H9 (cell line): Measurements from ENCODE around the gene MDK. TPM values are rescaled to one million over a fixed set of nuclear protein-coding genes. Genes with fewer than 3 reads are reported as not detected.

Experiments used
- DNase-seq: peaks from one replicate; pipeline ENCODE4 v3.0.0-alpha.2; 2017
- H2AFZ ChIP-seq: one replicate; pipeline ENCODE4 v1.6.1; 2013; ENCODE audit warnings: mild to moderate bottlenecking, low read length, control low read depth, moderate library complexity
- H2AK5ac ChIP-seq: 2 replicates; pipeline ENCODE4 v1.6.1; 2013; ENCODE audit warnings: low read length, control low read depth, mixed read lengths; ENCODE audit not compliant: insufficient read length
- H2BK120ac ChIP-seq: one replicate; pipeline ENCODE4 v1.6.1; 2013; ENCODE audit warnings: low read depth, mild to moderate bottlenecking, low read length, control low read depth, inconsistent platforms; ENCODE audit not compliant: poor library complexity, severe bottlenecking
- H2BK12ac ChIP-seq: 2 replicates; pipeline ENCODE4 v1.6.1; 2013; ENCODE audit warnings: low read length, control low read depth, mixed read lengths, low read depth; ENCODE audit not compliant: insufficient read length
- H2BK15ac ChIP-seq: 2 replicates; pipeline ENCODE4 v1.6.1; 2013; ENCODE audit warnings: low read depth, low read length, control low read depth
- H2BK20ac ChIP-seq: one replicate; pipeline ENCODE4 v1.6.1; 2013; ENCODE audit warnings: low read depth, mild to moderate bottlenecking, low read length, control low read depth, inconsistent platforms; ENCODE audit not compliant: poor library complexity, severe bottlenecking
- H2BK5ac ChIP-seq: 2 replicates; pipeline ENCODE4 v1.6.1; 2013; ENCODE audit warnings: low read length, control low read depth, mixed read lengths; ENCODE audit not compliant: insufficient read length
- H3K14ac ChIP-seq: 2 replicates; pipeline ENCODE4 v1.6.1; 2013; ENCODE audit warnings: low read length, control low read depth; ENCODE audit not compliant: insufficient read depth
- H3K18ac ChIP-seq: 2 replicates; pipeline ENCODE4 v1.6.1; 2013; ENCODE audit warnings: low read depth, mild to moderate bottlenecking, mixed read lengths, low read length, control low read depth; ENCODE audit not compliant: insufficient read length
- H3K23ac ChIP-seq: 2 replicates; pipeline ENCODE4 v1.6.1; 2013; ENCODE audit warnings: low read length, control low read depth, mixed read lengths, low read depth; ENCODE audit not compliant: insufficient read length
- H3K23me2 ChIP-seq: 2 replicates; pipeline ENCODE4 v1.6.1; 2013; ENCODE audit warnings: low read depth, mild to moderate bottlenecking, mixed read lengths, low read length, control low read depth; ENCODE audit not compliant: insufficient read length, poor library complexity, severe bottlenecking
- H3K27ac ChIP-seq: 2 replicates; pipeline ENCODE4 v1.5.1; 2013; ENCODE audit warnings: low read length, control low read depth, mixed read lengths, low read depth; ENCODE audit not compliant: insufficient read length
- H3K27me3 ChIP-seq: 2 replicates; pipeline ENCODE4 v1.6.1; 2013; ENCODE audit warnings: low read length, control low read depth, inconsistent platforms; ENCODE audit not compliant: insufficient read depth
- H3K4ac ChIP-seq: 2 replicates; pipeline ENCODE4 v1.6.1; 2013; ENCODE audit warnings: low read depth, mild to moderate bottlenecking, control low read depth, inconsistent platforms, low read length, moderate library complexity
- H3K4me1 ChIP-seq: 2 replicates; pipeline ENCODE4 v1.6.1; 2013; ENCODE audit warnings: low read length, control low read depth, inconsistent platforms; ENCODE audit not compliant: insufficient read depth
- H3K4me2 ChIP-seq: 2 replicates; pipeline ENCODE4 v1.6.1; 2013; ENCODE audit warnings: low read length, control low read depth, mixed read lengths; ENCODE audit not compliant: insufficient read length, insufficient read depth
- H3K56ac ChIP-seq: 2 replicates; pipeline ENCODE4 v1.6.1; 2013; ENCODE audit warnings: low read depth, mild to moderate bottlenecking, mixed read lengths, low read length, control low read depth; ENCODE audit not compliant: insufficient read length
- H3K79me1 ChIP-seq: 2 replicates; pipeline ENCODE4 v1.6.1; 2013; ENCODE audit warnings: low read depth, mild to moderate bottlenecking, moderate library complexity, low read length, control low read depth, inconsistent platforms; ENCODE audit not compliant: insufficient read depth, poor library complexity, severe bottlenecking
- H3K79me2 ChIP-seq: 2 replicates; pipeline ENCODE4 v1.6.1; 2013; ENCODE audit warnings: low read length, control low read depth, inconsistent platforms; ENCODE audit not compliant: insufficient read depth
- H3K9ac ChIP-seq: 2 replicates; pipeline ENCODE4 v1.6.1; 2013; ENCODE audit warnings: low read length, control low read depth, mixed read lengths; ENCODE audit not compliant: insufficient read length; ENCODE audit errors: extremely low read depth
- H3K9me3 ChIP-seq: one replicate; pipeline ENCODE4 v1.6.1; 2013; ENCODE audit warnings: low read depth, low read length, inconsistent platforms; ENCODE audit not compliant: control insufficient read depth
- H3T11ph ChIP-seq: one replicate; pipeline ENCODE4 v1.6.1; 2013; ENCODE audit warnings: mild to moderate bottlenecking, low read length, control low read depth, inconsistent platforms
- H4K20me1 ChIP-seq: one replicate; pipeline ENCODE4 v1.6.1; 2013; ENCODE audit not compliant: control insufficient read depth, insufficient read length, insufficient read depth
- H4K5ac ChIP-seq: 2 replicates; pipeline ENCODE4 v1.6.1; 2013; ENCODE audit warnings: low read depth, mild to moderate bottlenecking, mixed read lengths, low read length, control low read depth; ENCODE audit not compliant: insufficient read length
- H4K8ac ChIP-seq: replicated peaks from 2 replicates; pipeline ENCODE4 v1.6.1; 2013; ENCODE audit warnings: low read length, control low read depth, mixed read lengths, low read depth; ENCODE audit not compliant: insufficient read length
- H4K91ac ChIP-seq: 2 replicates; pipeline ENCODE4 v1.6.1; 2013; ENCODE audit warnings: low read depth, mild to moderate bottlenecking, moderate library complexity, mixed read lengths, low read length, control low read depth; ENCODE audit not compliant: insufficient read length
- H3K27ac Mint-ChIP-seq, 3 experiments: 2 replicates in 2 of 3; 3 replicates in 1 of 3; pipeline ENCODE4 v1.8.0; 2020 to 2021; ENCODE audit warnings: mixed read lengths in 3 of 3, mild to moderate bottlenecking in 1 of 3, moderate library complexity in 1 of 3
- H3K27me3 Mint-ChIP-seq: 2 replicates; pipeline ENCODE4 v1.8.0; 2021; ENCODE audit warnings: low read depth, mild to moderate bottlenecking, moderate library complexity, mixed read lengths
- H3K36me3 Mint-ChIP-seq, 3 experiments: 2 replicates in 2 of 3; 3 replicates in 1 of 3; pipeline ENCODE4 v1.8.0; 2020 to 2021; ENCODE audit warnings: low read depth in 3 of 3, mixed read lengths in 3 of 3; ENCODE audit not compliant: insufficient read depth in 1 of 3
- H3K4me1 Mint-ChIP-seq, 2 experiments: 2 replicates each; pipeline ENCODE4 v1.8.0; 2020; ENCODE audit warnings: mixed read lengths in 2 of 2
- H3K4me3 Mint-ChIP-seq, 2 experiments: 2 replicates in 1 of 2; 3 replicates in 1 of 2; pipeline ENCODE4 v1.8.0; 2020 to 2021; ENCODE audit warnings: mild to moderate bottlenecking in 2 of 2, mixed read lengths in 2 of 2, moderate library complexity in 1 of 2
- H3K9me3 Mint-ChIP-seq, 2 experiments: 2 replicates in 1 of 2; 3 replicates in 1 of 2; pipeline ENCODE4 v1.8.0; 2020; ENCODE audit warnings: mild to moderate bottlenecking in 2 of 2, mixed read lengths in 2 of 2, moderate library complexity in 1 of 2
- WGBS: extraction: QIAGEN DNeasy Blood & Tissue Kit; methylation state at CpG from one replicate; pipeline ENCODE4 v1.1.7; 2013; ENCODE audit warnings: missing lambda C conversion rate, low lambda C conversion rate, mixed read lengths; ENCODE audit not compliant: insufficient read length; ENCODE audit errors: extremely low coverage; 5-methylcytosine and 5-hydroxymethylcytosine counted together
- total RNA-seq: library from RNA; stranded (reverse); gene quantifications from 2 replicates; pipeline ENCODE4 v1.2.1, GENCODE V29; 2021
- TF ChIP-seq, protein P1 (sequence below): fragments of 200-600 bp; sonication (generic); conservative IDR thresholded peaks from 3 replicates; pipeline ENCODE4 v1.8.0; 2021; ENCODE audit warnings: antibody characterized with exemption, mild to moderate bottlenecking

Gene MDK
- total RNA-seq, 1 experiment from 2014 or later: 392 TPM

DNA sequence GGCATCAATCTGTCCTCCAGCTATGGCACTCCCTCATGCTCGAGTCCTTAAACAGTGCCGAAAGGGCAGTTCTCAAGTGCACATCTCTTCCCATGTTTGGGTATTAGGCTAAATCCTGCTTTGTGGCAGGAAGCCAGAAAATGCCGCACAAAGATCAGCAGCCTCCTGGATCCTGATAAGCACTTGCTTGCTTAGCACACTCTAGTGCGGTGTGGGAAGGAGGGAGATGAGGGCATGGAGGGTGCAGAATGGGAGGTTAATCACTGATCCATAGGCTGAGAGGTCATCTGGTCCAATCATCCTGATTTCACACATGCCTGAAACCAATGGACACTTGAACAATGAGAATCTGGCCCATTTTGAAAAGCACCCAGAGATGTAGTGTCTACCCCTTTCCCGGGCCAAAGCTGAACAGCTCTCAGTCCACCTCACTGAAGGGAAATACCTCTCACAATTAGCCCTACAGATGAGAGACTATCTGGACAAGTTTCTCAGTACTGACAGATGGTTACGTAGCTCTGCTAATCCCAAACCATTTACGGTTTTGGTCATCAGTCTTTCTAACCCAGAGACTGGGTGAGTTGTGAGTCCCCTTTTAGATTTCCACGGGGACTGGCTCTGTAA is 39.9 kb downstream of the MDK start:
- TF ChIP-seq, protein P1, sequence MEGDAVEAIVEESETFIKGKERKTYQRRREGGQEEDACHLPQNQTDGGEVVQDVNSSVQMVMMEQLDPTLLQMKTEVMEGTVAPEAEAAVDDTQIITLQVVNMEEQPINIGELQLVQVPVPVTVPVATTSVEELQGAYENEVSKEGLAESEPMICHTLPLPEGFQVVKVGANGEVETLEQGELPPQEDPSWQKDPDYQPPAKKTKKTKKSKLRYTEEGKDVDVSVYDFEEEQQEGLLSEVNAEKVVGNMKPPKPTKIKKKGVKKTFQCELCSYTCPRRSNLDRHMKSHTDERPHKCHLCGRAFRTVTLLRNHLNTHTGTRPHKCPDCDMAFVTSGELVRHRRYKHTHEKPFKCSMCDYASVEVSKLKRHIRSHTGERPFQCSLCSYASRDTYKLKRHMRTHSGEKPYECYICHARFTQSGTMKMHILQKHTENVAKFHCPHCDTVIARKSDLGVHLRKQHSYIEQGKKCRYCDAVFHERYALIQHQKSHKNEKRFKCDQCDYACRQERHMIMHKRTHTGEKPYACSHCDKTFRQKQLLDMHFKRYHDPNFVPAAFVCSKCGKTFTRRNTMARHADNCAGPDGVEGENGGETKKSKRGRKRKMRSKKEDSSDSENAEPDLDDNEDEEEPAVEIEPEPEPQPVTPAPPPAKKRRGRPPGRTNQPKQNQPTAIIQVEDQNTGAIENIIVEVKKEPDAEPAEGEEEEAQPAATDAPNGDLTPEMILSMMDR: no peak
- Histone ChIP-seq H4K91ac (no peak overlapping the region), H2AFZ (no peak overlapping the region), H2BK5ac (no peak overlapping the region), H3K23me2 (no peaks in the 10 kb centered on the region), H3K14ac (no peak overlapping the region), H3T11ph (no peak overlapping the region), H3K9me3 (no peaks in the 10 kb centered on the region), H3K23ac (no peak overlapping the region), H3K27me3 (no peaks in the 10 kb centered on the region), H3K56ac (no peak overlapping the region), H2BK20ac (no peak overlapping the region), H3K27ac (no peak overlapping the region), H2BK120ac (no peak overlapping the region), H3K18ac (no peak overlapping the region), H4K8ac (no peak overlapping the region), H3K79me2 (no peaks in the 10 kb centered on the region), H3K79me1 (no peaks in the 10 kb centered on the region), H3K4ac (no peak overlapping the region), H2AK5ac (no peak overlapping the region), H4K20me1 (no peaks in the 10 kb centered on the region), H3K4me2 (no peak overlapping the region), H3K9ac (no peak overlapping the region), H4K5ac (no peak overlapping the region), H2BK15ac (no peak overlapping the region), H2BK12ac (no peak overlapping the region), H3K4me1 (no peaks in the 10 kb centered on the region)
- WGBS: no CpG with 5 or more reads among the region's 8 CpGs
- Mint-ChIP-seq H3K27ac (no peak overlapping the region; a peak in 1 of 7 replicates), H3K9me3 (no peaks in the 10 kb centered on the region), H3K36me3 (peaks cover 5 to 30% (median 7%) of the 10 kb centered on the region in 3 experiments; a peak in 4 of 7 replicates), H3K4me1 (peaks cover 6 to 25% of the 10 kb centered on the region in 2 experiments), H3K27me3 (no peaks in the 10 kb centered on the region), H3K4me3 (no peak overlapping the region)
- no peak for DNase-seq
